PC-9 (cell line): Measurements from ENCODE around the gene CMTM2. TPM values are rescaled to one million over a fixed set of nuclear protein-coding genes. Genes with fewer than 3 reads are reported as not detected.

Experiments
- BruUV-seq: library from RNA; stranded (reverse); fragments of 400-500 nt; replicated peaks from 2 replicates; lab custom pipeline; 2021; lab: Mats Ljungman, UMichigan
- CTCF ChIA-PET: fragments of 300-600 bp; sonication (Branson Sonifier 250); formaldehyde crosslinking; loops from one replicate; lab custom pipeline; 2022; ENCODE audit warnings: antibody characterized with exemption; lab: Charles Lee
- POLR2A ChIA-PET: fragments of 300-600 bp; sonication (Branson Sonifier 250); formaldehyde crosslinking; loops from one replicate; lab custom pipeline; 2022; ENCODE audit warnings: antibody characterized with exemption; ENCODE audit not compliant: unreplicated experiment; lab: Charles Lee
- DNase-seq, 2 experiments: peaks; one replicate each; pipeline versions ENCODE4 v3.0.0 to v3.0.0-alpha.2; 2015 to 2022; ENCODE audit warnings: mixed read lengths in 1 of 2
- H2AFZ ChIP-seq: fragments of 200-600 bp; sonication (generic); 2 replicates; pipeline ENCODE4 v1.8.1; 2017; ENCODE audit warnings: antibody characterized with exemption
- H3F3A ChIP-seq: fragments of 200-600 bp; sonication (generic); 2 replicates; pipeline ENCODE4 v1.8.1; 2017; ENCODE audit warnings: antibody characterized with exemption, mild to moderate bottlenecking, low read depth; ENCODE audit not compliant: insufficient read depth
- H3K27ac ChIP-seq: fragments of 200-600 bp; sonication (generic); 2 replicates; pipeline ENCODE4 v1.6.1; 2016; ENCODE audit warnings: mixed run types
- H3K27me3 ChIP-seq: fragments of 200-600 bp; sonication (generic); 2 replicates; pipeline ENCODE4 v1.6.1; 2016; ENCODE audit warnings: low read depth, mixed run types; ENCODE audit not compliant: insufficient read depth
- H3K36me3 ChIP-seq: fragments of 200-600 bp; sonication (generic); 2 replicates; pipeline ENCODE4 v1.6.1; 2016; ENCODE audit warnings: low read depth, mixed run types
- H3K4me1 ChIP-seq: fragments of 200-600 bp; sonication (generic); replicated peaks from 2 replicates; pipeline ENCODE4 v1.6.1; 2016; ENCODE audit warnings: mixed run types; ENCODE audit not compliant: insufficient read depth
- H3K4me2 ChIP-seq: fragments of 200-600 bp; sonication (generic); 2 replicates; pipeline ENCODE4 v1.6.1; 2017; ENCODE audit warnings: mixed run types
- H3K4me3 ChIP-seq: fragments of 200-600 bp; sonication (generic); 2 replicates; pipeline ENCODE4 v1.6.1; 2016; ENCODE audit warnings: mixed run types
- H3K79me2 ChIP-seq: fragments of 200-600 bp; sonication (generic); 2 replicates; pipeline ENCODE4 v1.6.1; 2017; ENCODE audit warnings: low read depth, mixed run types
- H3K9me2 ChIP-seq: fragments of 200-600 bp; sonication (generic); 2 replicates; pipeline ENCODE4 v1.8.1; 2017; ENCODE audit warnings: mild to moderate bottlenecking; ENCODE audit not compliant: insufficient read depth
- H3K9me3 ChIP-seq: fragments of 200-600 bp; sonication (generic); 2 replicates; pipeline ENCODE4 v1.8.1; 2016; ENCODE audit warnings: low read depth; ENCODE audit not compliant: insufficient read depth
- H4K20me1 ChIP-seq: fragments of 200-600 bp; sonication (generic); 2 replicates; pipeline ENCODE4 v1.8.1; 2017; ENCODE audit not compliant: insufficient read depth
- CTCF ChIP-seq: fragments of 200-600 bp; sonication (generic); conservative IDR thresholded peaks from 2 replicates; pipeline ENCODE4 v1.6.1; 2017; ENCODE audit warnings: mixed run types, antibody characterized with exemption, mild to moderate bottlenecking, moderate library complexity
- EZH2 ChIP-seq: fragments of 200-600 bp; sonication (generic); IDR thresholded peaks from 2 replicates; pipeline ENCODE4 v1.8.0; 2017; ENCODE audit warnings: antibody characterized with exemption, low read depth
- intact Hi-C: fragments of 100-400 bp; cut with micrococcal nuclease; formaldehyde crosslinking; loops from one replicate; pipeline ENCODE4 v1.10.0; 2022; ENCODE audit not compliant: unreplicated experiment
- total RNA-seq: library from RNA; stranded (reverse); gene quantifications from 2 replicates; pipeline ENCODE4 v1.2.3, GENCODE V29; 2021

CMTM2 gene
- total RNA-seq, 1 experiment from 2014 or later, result not detected

- H3K9me3 ChIP-seq, result no peaks in the 10 kb centered on the region
- H3K79me2 ChIP-seq, result peaks cover 5% of the 10 kb centered on the region
- intact Hi-C loops, result no loop called here
- no peak overlapping the region for H2AFZ ChIP-seq
- H3K4me2 ChIP-seq, result no peak overlapping the region
- no peak overlapping the region for H3K27ac ChIP-seq
- peaks cover 10% of the 10 kb centered on the region; the same call in 1 of the 2 replicates for H3F3A ChIP-seq
- H3K27me3 ChIP-seq, result no peaks in the 10 kb centered on the region
- BruUV-seq, result no TSS peak
- TF ChIP-seq EZH2 (no peak), CTCF (no peak)
- ChIA-PET POLR2A (interaction anchor here (0.6 kb wide), 2 partner anchors 14 to 421 kb away, joined by 3 read pairs; no protein-coding TSS in a partner anchor), CTCF (no interaction called here)
- peaks cover 20% of the 10 kb centered on the region for H3K4me1 ChIP-seq
- no peaks in the 10 kb centered on the region for H4K20me1 ChIP-seq
- H3K9me2 ChIP-seq, result no peaks in the 10 kb centered on the region
- H3K4me3 ChIP-seq, result no peak overlapping the region
- no peaks in the 10 kb centered on the region for H3K36me3 ChIP-seq
- no peak for DNase-seq
These were observed 31.2 kb upstream of the CMTM2 start for GRCh38 chr16:66548068-66548467.

GRCh38 chr16:66548868-66549267, 30.4 kb upstream of the CMTM2 start:
- TF ChIP-seq EZH2 (no peak), CTCF (no peak)
- DNase-seq, result no peak
- H4K20me1 ChIP-seq, result no peaks in the 10 kb centered on the region
- peak overlapping the region; percentile 84 for H3K4me2 ChIP-seq
- no peaks in the 10 kb centered on the region for H3K36me3 ChIP-seq
- no peaks in the 10 kb centered on the region for H3K27me3 ChIP-seq
- H3K79me2 ChIP-seq, result peaks cover 13% of the 10 kb centered on the region
- H3K9me2 ChIP-seq, result no peaks in the 10 kb centered on the region
- no TSS peak for BruUV-seq
- H2AFZ ChIP-seq, result peak overlapping the region; percentile 96; the same call in 1 of the 2 replicates
- no peaks in the 10 kb centered on the region for H3K9me3 ChIP-seq
- ChIA-PET CTCF (no interaction called here), POLR2A (interaction anchor here (0.6 kb wide), 1 partner anchor 62 kb away, joined by 5 read pairs; no protein-coding TSS in a partner anchor)
- H3K27ac ChIP-seq, result no peak overlapping the region
- intact Hi-C loops, result no loop called here
- peaks cover 28% of the 10 kb centered on the region for H3K4me1 ChIP-seq
- H3F3A ChIP-seq, result peaks cover 10% of the 10 kb centered on the region; the same call in 1 of the 2 replicates
- peak overlapping the region; percentile 90 for H3K4me3 ChIP-seq

GRCh38 chr16:66549284-66550131, 29.8 kb upstream of the CMTM2 start, which contains the start of gene TK2:
Gene TK2, minus strand, starts transcription at chr16:66550122. Its CDS starts 61 bp downstream, at chr16:66550061.
- CTCF ChIA-PET, result no interaction called here
- H3K4me1 ChIP-seq, result peaks cover 30% of the 10 kb centered on the region
- BruUV-seq, result TSS peak; percentile 59

More at GRCh38 chr16:66549284-66550131, 29.8 kb upstream of the CMTM2 start, which contains the start of gene TK2:
- H3K9me3 ChIP-seq, result no peaks in the 10 kb centered on the region
- peaks cover 19% of the 10 kb centered on the region for H3K79me2 ChIP-seq
- peak within 1 kb of the TSS; percentile 90 for H3K4me3 ChIP-seq
- intact Hi-C loops, result loop anchor here (5.0 kb wide), 1 partner anchor 53 kb away; the partner anchor contains the start of gene CMTM3
- H3F3A ChIP-seq, result peaks cover 7% of the 10 kb centered on the region; the same call in 1 of the 2 replicates
- H3K27ac ChIP-seq, result no peak within 1 kb of the TSS
- no peaks in the 10 kb centered on the region for H3K36me3 ChIP-seq
- POLR2A ChIA-PET, result no interaction called here
- peak within 1 kb of the TSS; percentile 96 for H2AFZ ChIP-seq
- no peaks in the 10 kb centered on the region for H3K9me2 ChIP-seq
- TF ChIP-seq EZH2, result no peak
- TF ChIP-seq CTCF, result no peak
- H3K4me2 ChIP-seq, result peak within 1 kb of the TSS; percentile 84
- H4K20me1 ChIP-seq, result no peaks in the 10 kb centered on the region
- DNase-seq, result peak in 1 of 2 experiments; percentile 52
- H3K27me3 ChIP-seq, result no peaks in the 10 kb centered on the region
